ENCODE data around the gene TRAF3IP1.
"Not testable (repeated sequence)": the region's sequence is repeated elsewhere in the genome, so short reads cannot be mapped to it uniquely, and the experiment has no call there.

Gene TRAF3IP1

GRCh38 chr2:238382381-238382781 is 62.1 kb downstream of the TRAF3IP1 start:
- no peak for DNase-seq

GRCh38 chr2:238383135-238383534 is 62.8 kb downstream of the TRAF3IP1 start:
- no peak for DNase-seq

GRCh38 chr2:238383743-238384380 is 63.5 kb downstream of the TRAF3IP1 start:
- DNase-seq = no peak

GRCh38 chr2:238387332-238387731 is 67.0 kb downstream of the TRAF3IP1 start:
- DNase-seq = no peak

- no peak for DNase-seq
These were observed 68.5 kb downstream of the TRAF3IP1 start for GRCh38 chr2:238388794-238389193.

GRCh38 chr2:238389988-238390589 is 69.8 kb downstream of the TRAF3IP1 start:
- DNase-seq = no peak

GRCh38 chr2:238391042-238391689 is 70.8 kb downstream of the TRAF3IP1 start:
- no peak for DNase-seq

GRCh38 chr2:238396663-238397062 is 76.3 kb downstream of the TRAF3IP1 start:
- no peak for DNase-seq

- DNase-seq = no peak
These were observed 77.0 kb downstream of the TRAF3IP1 start for GRCh38 chr2:238397356-238397755.

GRCh38 chr2:238398577-238398976 is 78.3 kb downstream of the TRAF3IP1 start:
- no peak for DNase-seq

- no peak for DNase-seq
These were observed 78.8 kb downstream of the TRAF3IP1 start for GRCh38 chr2:238399094-238399493.

- DNase-seq = no peak
These were observed 81.2 kb downstream of the TRAF3IP1 start for GRCh38 chr2:238401551-238401950.

- no peak for DNase-seq
These were observed 83.5 kb downstream of the TRAF3IP1 start for GRCh38 chr2:238403632-238404405.

- no peak for DNase-seq
These were observed 84.3 kb downstream of the TRAF3IP1 start for GRCh38 chr2:238404406-238405216.

GRCh38 chr2:238405217-238405555 is 84.9 kb downstream of the TRAF3IP1 start:
- not testable (repeated sequence) for DNase-seq

GRCh38 chr2:238406221-238406997 is 86.1 kb downstream of the TRAF3IP1 start:
- DNase-seq = no peak

- DNase-seq = no peak
These were observed 86.6 kb downstream of the TRAF3IP1 start for GRCh38 chr2:238406998-238407285.

GRCh38 chr2:238407566-238407965 is 87.2 kb downstream of the TRAF3IP1 start:
- no peak for DNase-seq

- no peak for DNase-seq
These were observed 88.5 kb downstream of the TRAF3IP1 start for GRCh38 chr2:238408615-238409340.

GRCh38 chr2:238409341-238410199 is 89.3 kb downstream of the TRAF3IP1 start:
- no peak for DNase-seq

Data from activated CD8-positive, alpha-beta memory T cell treated with anti-CD3 and anti-CD28 coated beads, Interleukin-2, amount 50 U/mL, for 4 hours (primary cell).